Activated CD4-positive, CD25-positive, alpha-beta regulatory T cell (primary cell): ENCODE measurements around the gene NUBP2.
A peak's percentile ranks its signal among the peaks of the same experiment; 100 is the strongest.

ENCODE experiments used
- DNase-seq, 4 experiments: peaks; one replicate each; lab custom pipeline; 2025; lab: John Stamatoyannopoulos, UW

NUBP2 gene, protein sequence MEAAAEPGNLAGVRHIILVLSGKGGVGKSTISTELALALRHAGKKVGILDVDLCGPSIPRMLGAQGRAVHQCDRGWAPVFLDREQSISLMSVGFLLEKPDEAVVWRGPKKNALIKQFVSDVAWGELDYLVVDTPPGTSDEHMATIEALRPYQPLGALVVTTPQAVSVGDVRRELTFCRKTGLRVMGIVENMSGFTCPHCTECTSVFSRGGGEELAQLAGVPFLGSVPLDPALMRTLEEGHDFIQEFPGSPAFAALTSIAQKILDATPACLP

DNA sequence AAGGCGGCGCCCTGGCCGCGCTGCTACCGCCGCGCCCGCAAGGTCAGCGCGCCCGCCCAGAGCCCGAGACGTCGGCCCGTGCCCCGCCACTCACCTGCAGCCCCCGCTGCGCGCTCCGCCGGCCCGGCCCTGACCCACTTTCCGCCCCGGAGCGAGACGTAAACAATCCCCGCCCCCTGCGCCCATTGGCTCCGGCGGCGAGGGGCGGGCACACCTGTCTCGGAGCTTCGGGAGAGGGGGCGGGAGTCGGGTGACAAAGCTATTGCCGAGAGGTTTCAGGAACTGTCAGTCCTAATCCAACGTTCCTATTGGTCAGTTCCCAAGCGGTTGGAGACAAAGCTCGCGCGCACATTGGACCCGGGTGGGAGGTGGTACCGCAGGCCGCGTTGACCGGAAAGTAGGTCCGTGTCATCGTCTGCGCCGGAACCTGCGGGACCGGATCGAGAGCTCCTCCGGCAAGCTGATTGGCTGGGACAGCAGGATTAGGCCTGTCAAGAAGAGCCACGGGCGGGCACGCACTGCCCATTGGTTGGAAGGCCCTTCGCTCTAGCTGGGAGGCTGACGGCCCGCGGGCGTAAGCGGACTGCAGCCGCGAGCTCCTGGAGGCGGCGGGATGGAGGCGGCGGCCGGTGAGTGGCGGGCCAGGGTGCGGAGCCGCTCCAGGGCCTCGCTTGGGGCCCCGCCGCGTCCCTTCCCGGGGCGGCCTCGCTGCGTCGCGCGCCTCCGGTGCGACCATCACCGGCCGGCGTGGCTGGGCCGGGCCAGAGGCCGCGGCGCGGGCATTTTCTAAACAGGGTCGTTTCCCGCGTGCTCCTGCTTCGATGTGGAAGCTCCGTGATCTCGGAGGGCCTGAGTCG is at the start of gene NUBP2, which contains the start of gene SPSB3:
Gene NUBP2 (plus strand): TSS at position 553 of the 857 bp plus-strand sequence. CDS start 61 bp downstream, at position 614.
Gene SPSB3 (minus strand): TSS at position 164 of the 857 bp plus-strand sequence. CDS start 1,088 bp downstream, outside the sequence.
- peak; percentile 94 to 95 (median 94) for DNase-seq

DNA sequence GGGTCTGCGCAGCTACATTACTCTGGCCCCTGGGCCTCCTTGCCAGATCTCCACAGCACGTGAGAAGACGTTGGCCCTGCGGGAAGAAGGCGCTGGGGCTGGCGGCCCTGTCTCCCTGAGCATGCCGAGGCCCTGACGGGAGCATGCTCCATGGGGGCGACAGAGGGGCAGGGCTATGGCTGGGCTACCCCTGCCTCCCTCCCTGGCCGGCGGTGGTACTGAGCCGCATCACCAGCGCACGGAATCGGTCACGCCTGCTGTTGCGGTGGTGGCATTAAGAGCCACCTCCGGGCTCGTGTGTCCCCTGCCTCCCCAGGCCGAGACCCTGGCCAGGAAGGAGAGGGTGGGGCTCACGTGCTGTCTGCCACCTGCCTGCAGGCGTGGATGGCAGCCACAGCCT is 48.6 kb upstream of the NUBP2 start:
- no peak for DNase-seq

DNA sequence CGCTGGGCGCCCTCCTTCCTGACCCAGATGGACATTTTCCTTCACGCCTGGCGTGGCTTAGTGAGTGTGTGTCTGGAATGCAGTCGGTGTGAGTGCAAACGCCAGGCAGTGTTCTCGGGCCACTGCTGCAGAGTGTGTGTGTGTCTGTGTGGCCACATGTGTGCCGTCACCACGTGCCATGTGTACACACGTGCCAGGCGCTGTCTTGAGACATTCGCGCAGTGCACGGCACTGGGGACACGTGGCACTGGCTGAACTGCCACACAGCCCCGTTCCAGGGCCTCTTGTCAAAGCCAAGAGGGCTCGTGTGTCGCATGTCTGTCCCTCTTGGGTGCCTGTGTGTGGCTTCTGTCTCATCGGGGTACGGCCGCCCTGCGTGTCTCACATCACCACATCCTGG is 47.9 kb upstream of the NUBP2 start:
- no peak for DNase-seq

DNA sequence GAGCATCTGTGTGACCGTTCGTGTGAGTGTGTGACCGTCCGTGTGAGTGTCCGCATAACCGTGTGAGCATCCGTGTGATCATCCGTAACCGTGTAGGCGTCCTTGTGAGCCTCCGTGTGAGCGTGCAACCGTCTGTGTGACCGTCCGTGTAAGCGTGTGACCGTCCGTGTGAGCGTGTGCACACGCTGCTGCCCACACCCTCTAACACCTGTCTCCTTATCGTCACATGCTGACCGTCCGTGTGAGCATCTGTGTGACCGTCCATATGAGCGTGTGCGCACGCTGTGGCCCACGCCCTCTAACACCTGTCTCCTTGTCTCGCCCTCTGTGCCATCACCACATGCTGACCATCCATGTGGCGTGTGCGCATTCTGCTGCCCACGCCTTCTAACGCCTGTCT is 42.5 kb upstream of the NUBP2 start:
- DNase-seq = no peak

DNA sequence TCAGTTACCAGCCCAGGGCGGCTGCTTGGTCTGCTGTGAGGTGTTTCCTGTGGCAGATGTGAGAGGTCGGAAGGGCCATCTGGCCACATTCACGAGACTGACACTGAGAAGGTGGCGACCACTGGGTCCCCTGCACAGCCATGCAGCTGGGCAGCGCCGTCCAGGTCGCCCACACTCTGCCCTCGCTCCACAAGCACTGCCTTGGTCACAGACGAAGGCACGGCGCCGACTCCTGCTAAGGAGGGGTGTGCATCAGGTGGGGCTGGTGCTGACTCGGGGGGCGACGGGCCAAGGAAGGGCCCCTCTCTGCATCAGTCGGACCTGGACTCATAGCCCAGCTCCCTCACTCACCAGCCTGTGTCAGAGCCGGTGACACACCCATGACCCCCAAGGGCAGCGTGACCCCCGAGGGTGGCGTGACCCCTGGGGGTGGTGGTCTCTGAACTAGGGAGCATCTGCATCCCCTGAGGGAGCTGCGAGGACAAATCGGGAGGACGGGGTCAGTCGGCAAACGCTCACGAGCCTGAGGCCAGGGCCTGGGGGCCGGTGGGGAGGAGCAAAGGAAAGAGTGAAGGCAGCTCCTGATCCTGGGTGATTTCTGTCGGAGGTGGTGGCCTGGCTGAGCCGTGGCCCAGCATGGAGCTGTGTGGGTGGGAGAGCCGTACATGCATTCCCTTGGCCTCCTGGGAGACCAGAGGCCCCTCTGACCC is 41.8 kb upstream of the NUBP2 start:
- DNase-seq = no peak

DNA sequence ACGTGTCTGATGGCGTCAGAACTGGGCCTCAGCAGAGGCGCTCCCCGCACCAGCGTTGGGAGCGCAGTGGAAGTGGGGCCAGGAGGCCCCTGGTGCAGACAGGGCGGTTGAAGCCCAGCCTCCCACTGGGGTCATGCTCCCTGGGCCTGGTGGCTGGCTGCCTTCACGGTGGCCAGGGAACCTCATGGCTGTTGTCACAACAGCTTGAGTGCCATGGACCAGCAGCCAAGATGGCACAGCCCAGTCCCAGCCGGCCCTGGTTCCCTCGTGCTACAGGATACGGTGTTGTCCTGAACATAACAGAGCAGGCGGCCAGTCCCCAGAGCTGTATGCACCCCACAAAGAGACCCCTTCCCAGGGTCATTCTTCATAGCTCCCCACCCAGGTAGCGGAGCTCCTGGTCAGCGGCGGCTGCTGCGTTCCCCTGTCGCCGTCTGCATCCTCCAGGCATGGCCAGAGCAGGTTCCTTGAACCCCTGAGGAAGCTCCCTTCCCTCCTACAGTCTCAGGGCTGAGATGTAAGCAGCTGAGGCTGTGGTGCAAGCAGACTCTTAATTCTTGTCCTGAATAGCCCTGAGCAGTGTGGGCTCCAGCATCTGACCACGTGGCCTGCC is 41.1 kb upstream of the NUBP2 start:
- no peak for DNase-seq

DNA sequence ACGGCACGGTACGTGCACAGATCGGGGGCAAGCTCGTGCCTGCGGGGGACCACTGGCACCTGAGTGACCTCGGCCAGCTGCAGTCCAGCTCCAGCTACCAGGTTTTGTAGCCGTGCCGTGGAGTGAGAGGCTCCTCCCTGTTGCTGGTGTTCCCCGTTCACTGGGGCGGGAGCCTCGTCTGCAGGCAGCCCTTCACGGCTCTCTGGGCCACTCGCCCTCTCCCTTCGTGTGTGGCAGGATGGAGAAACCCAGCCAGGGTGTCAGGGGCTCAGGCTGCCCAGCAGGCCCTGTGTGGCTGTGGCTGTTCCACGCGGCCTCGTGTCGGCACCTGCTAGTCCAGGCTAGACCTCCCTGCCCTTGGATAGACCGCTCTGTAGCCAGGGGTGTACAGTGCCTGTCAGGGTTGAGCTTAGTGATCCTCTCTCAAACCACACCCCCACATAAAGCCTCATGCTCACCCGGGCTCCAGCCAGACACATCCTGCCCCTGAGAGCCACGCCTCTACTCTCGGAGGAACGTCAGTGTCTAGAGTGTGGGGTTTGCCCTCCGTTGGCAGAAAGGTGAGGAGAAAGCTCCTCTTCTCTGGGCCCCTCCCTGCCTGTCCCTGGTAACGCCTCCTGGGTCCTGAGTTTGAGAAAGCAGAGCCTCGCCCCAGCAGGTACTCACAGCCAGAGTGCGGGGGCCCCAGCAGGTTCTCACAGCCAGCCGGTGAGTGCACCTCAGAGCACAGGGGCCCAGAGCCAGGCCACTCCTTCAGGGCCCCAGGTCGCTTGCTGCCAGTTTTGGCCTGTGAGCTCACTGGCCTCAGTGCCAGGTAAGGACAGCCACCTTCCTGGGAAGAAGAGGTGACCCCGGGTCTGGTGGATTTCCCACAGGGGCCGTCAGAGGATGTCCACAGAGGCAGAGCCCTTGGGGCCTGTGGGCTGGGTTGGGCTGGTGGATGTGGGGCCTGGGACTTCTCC is 39.1 kb upstream of the NUBP2 start:
- DNase-seq = no peak

DNA sequence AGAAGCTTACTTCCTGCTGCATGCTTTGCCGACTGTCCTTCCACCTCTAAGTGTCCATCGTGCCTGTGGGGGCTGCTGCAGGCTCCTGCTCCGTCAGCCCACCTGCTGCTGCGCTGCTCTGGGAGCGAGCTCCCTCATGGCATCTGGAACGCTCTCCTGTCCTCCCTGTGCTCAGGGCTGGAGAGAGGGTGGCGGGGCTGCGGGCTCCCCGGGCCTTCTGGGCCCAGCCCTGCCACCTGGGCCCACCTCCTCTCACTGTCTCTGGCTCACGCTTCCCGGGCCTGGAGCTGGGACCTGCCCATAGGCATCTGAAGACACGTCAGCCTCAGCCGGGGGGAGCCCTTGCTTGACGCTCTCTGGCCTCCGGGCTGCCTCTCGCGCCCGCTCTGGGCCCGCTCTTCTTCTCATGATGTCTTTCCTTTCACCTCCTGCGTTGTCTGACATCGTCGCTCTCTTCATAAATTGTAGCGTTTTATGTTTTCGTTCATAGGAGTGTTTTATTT is 38.4 kb upstream of the NUBP2 start:
- no peak for DNase-seq

DNA sequence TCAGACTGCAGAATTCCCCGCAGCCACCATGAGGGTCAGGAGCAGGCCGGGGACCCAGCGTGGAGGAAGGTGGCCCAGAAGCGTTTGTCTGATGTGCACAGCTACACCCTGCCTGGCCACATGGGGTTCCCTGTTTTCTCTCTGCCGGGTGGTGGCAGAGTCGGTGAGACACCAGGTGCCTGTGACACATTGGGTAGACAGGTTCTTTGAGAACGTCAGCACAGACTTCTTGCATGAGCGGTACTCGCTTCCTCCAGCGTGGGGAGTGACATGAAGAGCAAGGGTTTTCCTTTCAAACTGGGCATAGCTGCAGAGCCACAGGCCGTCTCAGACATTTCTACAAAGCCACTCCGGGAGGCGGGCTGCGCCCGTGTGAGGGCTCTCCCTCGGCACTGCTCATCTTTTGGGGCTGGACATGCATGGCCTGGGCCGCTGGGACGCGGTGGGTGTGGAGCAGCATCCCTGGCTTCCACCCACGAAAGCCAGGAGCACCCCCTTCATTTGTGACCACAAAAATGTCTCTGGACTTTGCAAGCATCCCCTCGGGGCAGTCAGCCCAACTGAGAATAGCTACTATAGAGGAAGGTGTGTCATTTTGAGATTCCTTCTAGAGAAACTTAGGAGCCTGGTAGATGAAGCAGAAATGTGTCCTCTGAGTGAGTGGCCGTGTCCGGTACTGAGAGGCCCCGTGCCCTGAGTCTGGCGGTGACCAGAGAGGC is 37.4 kb upstream of the NUBP2 start:
- DNase-seq = no peak

DNA sequence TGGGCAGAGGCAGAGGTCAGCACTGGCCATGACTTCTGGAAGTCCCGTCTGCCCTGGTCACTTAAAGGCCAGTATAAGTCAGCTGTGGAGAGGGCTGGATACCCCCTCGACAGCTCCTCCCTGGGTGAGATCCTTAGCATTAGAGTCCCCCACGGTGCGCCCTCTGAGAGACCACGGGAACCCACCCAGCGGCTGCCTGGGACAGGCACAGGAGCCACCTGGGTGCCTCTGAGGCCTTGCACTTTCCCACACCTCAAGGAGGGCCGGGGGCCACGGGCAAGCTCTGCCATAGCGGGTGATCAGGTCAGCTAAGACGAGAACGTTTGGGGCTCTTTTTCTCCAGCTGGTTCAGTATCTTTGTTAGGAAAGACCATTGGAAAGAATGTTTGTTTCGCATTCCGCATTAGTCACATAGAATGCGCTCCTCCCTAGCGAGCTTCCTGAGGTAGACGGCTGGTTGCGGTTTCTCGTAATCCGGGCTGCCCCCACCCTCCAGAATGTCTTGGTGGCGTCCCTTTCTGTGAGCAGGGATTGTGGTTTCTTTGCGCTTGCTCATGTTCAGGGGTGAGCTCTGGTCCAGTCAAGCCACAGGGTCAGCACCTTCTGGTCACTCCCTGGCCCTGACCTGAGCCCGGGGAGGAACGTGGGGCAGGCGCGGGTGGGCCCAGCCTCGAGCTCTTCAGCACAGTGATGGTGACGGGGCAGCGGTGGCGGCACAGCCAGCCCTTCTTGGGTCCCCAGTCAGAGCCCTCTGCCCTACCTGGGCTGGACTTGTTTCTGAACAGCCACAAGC is 36.7 kb upstream of the NUBP2 start:
- DNase-seq = no peak

DNA sequence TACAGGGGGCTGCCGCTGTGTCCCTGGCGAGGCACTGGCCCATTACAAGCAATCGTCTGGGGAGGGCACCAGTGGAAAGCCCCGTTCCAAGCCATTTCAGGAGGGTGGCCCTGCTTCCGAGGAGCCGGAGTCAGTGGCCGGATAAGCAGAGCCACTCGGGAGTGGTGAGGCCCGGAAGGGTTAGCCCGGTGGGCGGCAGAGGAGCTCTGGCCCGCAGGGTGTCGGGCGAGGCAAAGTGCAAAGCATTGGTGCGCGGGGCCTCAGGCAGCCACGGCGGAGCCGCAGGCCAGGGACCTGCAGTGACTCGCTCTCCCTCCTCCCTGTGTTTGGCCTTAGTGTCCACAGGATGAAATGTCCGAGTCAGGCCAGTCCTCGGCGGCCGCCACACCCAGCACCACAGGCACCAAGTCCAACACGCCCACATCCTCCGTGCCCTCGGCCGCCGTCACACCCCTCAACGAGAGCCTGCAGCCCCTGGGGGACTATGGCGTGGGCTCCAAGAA is 36.0 kb upstream of the NUBP2 start:
- DNase-seq = no peak

DNA sequence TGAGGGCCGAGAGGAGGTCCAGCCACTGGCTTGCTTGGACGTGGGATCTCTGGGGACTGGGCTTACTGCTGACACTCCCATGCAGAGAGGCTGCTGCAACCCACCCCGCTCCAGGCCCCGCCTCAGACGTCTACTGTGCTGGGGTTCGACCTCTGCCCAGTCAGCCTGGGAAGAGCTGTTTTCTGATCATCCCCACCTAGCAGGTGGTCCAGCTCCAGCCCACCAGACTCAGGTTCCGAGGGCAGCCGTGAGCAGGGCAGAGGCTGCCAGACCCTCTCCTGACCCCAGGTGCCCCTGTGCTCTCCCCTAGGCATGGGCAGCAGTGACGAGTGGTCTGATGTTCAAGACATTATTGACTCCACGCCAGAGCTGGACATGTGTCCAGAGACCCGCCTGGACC is 34.8 kb upstream of the NUBP2 start:
- no peak for DNase-seq

DNA sequence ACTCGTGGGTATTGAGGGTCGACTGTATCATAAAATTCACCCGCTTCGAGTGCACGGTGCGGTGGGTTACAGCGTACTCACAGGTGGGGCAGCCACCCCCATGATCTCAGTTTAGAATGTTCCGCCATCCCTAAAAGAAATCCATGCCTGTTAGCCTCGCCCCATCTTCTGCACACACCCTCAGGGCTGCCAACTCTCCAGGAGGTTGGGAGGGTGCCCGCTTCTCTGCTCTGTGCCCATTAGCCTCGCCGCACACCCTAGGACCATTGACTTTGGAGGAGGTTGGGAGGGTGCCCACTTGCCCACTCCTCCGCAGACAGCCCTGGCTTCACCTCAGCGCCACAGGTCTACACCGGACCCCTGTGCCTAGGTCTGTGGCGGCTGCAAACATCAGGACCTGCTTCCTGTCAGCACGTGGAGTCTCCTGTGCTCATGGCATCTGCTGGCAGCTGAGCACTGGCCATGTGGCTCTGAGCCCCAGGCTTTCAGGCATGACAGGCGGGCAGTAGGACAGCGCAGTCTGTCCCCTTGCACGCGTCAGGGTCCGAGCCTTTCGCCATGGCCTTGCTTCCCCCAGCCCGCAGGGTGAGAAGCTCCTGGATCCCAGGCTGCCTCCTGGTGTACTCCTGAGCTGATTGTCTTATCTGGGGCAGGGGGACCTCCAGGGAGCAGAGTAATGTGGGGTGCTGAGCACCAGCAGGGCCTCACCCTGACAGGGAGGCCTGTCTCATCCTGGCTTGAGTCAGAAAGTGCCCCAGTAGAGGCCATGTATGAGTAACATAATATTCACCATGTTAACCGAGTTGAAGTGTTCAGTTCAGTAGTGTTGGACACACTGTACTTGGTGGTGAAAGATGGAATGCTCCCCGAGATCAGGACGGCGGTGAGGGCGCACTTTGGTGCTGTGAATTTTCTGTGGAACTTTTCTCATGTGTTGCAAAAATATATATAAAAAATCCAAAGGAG is 33.3 kb upstream of the NUBP2 start:
- DNase-seq = no peak

DNA sequence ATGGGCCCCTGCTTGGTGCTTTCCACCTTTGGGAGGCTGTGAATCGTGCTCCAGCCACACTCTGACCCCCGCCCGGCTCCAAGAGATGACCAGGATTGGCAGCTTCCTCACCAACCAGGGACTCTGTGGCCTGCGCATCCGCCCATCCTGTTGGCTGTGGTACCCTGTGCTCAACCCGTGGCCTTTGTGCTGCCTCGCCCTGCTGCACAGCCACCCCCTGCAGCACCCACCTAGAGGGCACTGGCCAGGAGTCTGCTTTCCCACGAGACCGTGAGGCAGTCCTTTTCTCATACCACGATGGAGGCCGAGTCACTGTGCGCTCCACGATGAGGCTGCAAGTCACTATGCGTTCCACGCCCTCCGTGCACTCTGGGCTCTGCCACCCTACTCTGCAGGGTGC is 30.8 kb upstream of the NUBP2 start:
- DNase-seq = no peak

DNA sequence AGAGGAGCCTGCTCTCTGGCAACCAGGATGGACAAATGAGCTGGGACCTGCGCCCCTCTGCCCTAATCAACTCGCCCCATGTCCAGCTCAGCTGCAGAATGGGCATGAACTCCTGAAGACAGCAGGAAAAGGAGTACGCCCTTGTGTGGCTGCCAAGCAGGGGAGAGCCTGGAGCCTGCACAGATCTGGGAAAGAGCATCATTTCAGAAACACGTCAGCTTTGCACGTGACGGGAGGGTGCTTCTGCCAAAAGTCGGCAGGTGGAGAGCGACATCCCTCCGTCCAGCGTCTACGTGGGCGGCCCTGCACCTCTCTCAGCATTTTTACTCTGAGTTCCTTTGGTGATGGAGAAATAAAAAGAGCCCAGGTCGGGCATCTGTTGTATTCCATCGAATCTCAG is 29.9 kb upstream of the NUBP2 start:
- no peak for DNase-seq

DNA sequence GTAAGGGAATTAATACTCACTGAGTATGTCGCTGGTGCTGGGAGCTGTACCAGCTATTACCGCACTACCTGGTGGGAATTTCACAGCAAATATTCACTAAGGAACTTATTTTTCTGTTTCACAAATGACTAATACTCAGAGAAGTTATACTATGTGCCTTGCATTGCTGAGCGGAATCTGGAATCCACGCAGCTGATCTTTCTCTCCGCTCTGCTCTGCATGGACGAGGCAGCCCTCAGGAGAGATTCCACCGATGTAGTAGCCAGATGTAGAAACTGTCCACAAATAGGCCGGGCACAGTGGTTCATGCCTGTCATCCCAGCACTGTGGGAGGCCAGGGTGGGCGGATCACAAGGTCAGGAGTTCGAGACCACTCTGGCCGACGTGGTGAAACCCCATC is 28.6 kb upstream of the NUBP2 start:
- no peak for DNase-seq

DNA sequence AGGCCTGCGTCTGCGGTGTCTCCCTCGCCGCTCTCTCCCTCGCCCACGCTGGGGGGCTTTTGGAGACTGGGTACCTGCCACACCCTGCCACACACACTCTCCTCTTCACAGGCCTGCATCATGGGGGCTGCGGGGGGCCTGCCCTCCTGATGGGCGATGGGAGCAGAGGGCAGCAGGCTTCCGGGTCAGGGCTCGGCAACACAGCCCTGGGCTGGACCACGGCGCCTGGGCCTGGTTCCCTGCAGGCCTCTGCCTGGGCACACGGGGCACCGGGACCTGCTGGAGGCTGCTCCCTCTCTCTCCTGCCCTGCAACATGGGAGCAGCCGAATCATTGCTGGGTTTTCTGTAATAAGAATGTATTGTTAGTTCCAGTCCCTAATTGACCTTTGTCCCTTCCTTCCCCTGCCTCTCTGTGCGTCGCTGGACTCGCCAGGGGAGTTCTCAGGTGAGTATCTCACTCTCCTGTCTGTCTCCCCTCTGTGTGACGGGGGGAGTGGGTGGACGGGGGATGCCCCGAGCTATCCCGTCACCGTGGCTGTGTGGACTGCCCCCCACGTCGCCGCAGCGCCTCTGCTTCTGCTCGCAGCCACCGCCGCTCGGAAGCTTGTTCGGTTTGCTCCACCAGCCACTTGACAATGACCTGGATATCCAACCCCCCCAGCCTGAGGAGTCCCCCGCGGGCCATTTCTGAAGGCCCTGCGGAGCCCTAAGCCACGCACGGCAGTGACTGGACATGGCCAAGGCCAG is 24.9 kb upstream of the NUBP2 start:
- no peak for DNase-seq
